ENCODE results near the gene SRSF9. TPM values are rescaled to one million over a fixed set of nuclear protein-coding genes. Genes with fewer than 3 reads are reported as not detected.

SRSF9 gene
- polyA plus RNA-seq, 1 of the 3 experiments (the other 2 are of a cell fraction), result 210 TPM

- H3K27ac ChIP-seq (ENCODE audit: low read depth in 2 of 2, low read length in 1 of 2), result no peak overlapping the region
- H3K4me1 ChIP-seq (ENCODE audit: control insufficient read depth in 1 of 2, insufficient read depth in 2 of 2, low read depth in 1 of 2, low read length in 1 of 2), result peaks cover 0 to 10% of the 10 kb centered on the region in 2 experiments; a peak in 1 of 4 replicates
- H2AFZ ChIP-seq (ENCODE audit: low read depth), result no peak overlapping the region
- H3K79me2 ChIP-seq (ENCODE audit: insufficient read depth), result peaks cover 48% of the 10 kb centered on the region
- no peaks in the 10 kb centered on the region for H3K36me3 ChIP-seq (replicated peaks in 1 of 2; ENCODE audit: control insufficient read depth in 1 of 2, insufficient read depth in 2 of 2, low read length in 1 of 2)
- no peaks in the 10 kb centered on the region for H3K27me3 ChIP-seq (ENCODE audit: insufficient read depth)
- no peaks in the 10 kb centered on the region for H3K9me2 ChIP-seq
- no peak overlapping the region for H3K9ac ChIP-seq
- H4K20me1 ChIP-seq (ENCODE audit: insufficient read depth), result peaks cover 15% of the 10 kb centered on the region
- DNase-seq, result no peak
- ChIA-PET POLR2A (no interaction called here), CTCF (interaction anchor here (0.7 to 1.1 kb wide), 2 partner anchors 35 to 43 kb away, joined by 3 read pairs; partner anchors contain the start of gene COX6A1)
- no peak overlapping the region for H3K4me3 ChIP-seq (ENCODE audit: low read depth in 2 of 2, low read length in 1 of 2)
- no peak overlapping the region for H3K4me2 ChIP-seq
- H3F3A ChIP-seq (replicated peaks; ENCODE audit: insufficient read depth), result peaks cover 20% of the 10 kb centered on the region
- H3K9me3 ChIP-seq, result no peaks in the 10 kb centered on the region
- TF ChIP-seq, protein P1, sequence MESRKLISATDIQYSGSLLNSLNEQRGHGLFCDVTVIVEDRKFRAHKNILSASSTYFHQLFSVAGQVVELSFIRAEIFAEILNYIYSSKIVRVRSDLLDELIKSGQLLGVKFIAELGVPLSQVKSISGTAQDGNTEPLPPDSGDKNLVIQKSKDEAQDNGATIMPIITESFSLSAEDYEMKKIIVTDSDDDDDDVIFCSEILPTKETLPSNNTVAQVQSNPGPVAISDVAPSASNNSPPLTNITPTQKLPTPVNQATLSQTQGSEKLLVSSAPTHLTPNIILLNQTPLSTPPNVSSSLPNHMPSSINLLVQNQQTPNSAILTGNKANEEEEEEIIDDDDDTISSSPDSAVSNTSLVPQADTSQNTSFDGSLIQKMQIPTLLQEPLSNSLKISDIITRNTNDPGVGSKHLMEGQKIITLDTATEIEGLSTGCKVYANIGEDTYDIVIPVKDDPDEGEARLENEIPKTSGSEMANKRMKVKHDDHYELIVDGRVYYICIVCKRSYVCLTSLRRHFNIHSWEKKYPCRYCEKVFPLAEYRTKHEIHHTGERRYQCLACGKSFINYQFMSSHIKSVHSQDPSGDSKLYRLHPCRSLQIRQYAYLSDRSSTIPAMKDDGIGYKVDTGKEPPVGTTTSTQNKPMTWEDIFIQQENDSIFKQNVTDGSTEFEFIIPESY (IDR thresholded peaks at IDR 0.05; ENCODE audit: borderline replicate concordance, low read depth), result no peak
- TF ChIP-seq, protein P2, sequence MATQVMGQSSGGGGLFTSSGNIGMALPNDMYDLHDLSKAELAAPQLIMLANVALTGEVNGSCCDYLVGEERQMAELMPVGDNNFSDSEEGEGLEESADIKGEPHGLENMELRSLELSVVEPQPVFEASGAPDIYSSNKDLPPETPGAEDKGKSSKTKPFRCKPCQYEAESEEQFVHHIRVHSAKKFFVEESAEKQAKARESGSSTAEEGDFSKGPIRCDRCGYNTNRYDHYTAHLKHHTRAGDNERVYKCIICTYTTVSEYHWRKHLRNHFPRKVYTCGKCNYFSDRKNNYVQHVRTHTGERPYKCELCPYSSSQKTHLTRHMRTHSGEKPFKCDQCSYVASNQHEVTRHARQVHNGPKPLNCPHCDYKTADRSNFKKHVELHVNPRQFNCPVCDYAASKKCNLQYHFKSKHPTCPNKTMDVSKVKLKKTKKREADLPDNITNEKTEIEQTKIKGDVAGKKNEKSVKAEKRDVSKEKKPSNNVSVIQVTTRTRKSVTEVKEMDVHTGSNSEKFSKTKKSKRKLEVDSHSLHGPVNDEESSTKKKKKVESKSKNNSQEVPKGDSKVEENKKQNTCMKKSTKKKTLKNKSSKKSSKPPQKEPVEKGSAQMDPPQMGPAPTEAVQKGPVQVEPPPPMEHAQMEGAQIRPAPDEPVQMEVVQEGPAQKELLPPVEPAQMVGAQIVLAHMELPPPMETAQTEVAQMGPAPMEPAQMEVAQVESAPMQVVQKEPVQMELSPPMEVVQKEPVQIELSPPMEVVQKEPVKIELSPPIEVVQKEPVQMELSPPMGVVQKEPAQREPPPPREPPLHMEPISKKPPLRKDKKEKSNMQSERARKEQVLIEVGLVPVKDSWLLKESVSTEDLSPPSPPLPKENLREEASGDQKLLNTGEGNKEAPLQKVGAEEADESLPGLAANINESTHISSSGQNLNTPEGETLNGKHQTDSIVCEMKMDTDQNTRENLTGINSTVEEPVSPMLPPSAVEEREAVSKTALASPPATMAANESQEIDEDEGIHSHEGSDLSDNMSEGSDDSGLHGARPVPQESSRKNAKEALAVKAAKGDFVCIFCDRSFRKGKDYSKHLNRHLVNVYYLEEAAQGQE (IDR thresholded peaks at IDR 0.05; ENCODE audit: low read depth, low read length), result no peak
- TF ChIP-seq MXI1 (IDR thresholded peaks at IDR 0.05; ENCODE audit: low read depth, low read length) (no peak), CHD2 (IDR thresholded peaks at IDR 0.05; ENCODE audit: low read length, partially characterized antibody) (no peak)
Measured at GRCh38 chr12:120472521-120472920, 3.0 kb upstream of the SRSF9 start.

DNA sequence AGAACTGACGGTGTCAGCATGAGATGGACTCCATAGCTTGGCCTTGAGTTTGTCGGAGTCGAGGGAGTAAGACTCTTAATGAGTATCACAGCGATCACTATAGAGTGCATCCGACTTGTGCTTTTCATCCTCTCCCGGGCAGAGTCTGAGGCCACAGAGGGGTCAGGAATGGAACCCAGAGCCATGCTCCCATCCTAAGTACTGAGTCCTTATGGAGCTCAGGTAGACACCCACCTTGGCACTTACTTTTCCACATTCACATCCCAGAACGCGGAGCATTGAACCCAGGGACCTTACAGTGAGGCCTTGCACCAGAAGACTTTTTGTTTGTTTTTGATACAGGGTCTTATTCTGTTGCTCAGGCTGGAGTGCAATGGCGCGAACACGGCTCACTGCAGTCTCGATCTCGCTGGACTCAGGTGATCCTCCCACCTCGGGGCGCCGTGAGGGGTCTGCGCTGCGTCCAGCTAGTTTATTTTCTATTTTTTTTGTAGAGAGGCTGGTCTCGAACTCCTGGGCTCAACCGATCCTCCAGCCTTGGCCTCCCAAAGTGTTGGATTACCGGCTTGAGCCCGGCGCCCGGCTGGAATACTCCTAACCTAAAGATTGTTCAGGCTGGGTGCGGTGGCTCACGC is 719 bp upstream of the SRSF9 start:
- Histone ChIP-seq H4K20me1 (ENCODE audit: insufficient read depth) (peaks cover 38% of the 10 kb centered on the region), H3K9me3 (no peaks in the 10 kb centered on the region), H3F3A (replicated peaks; ENCODE audit: insufficient read depth) (peaks cover 22% of the 10 kb centered on the region), H3K79me2 (ENCODE audit: insufficient read depth) (peaks cover 70% of the 10 kb centered on the region), H3K27me3 (ENCODE audit: insufficient read depth) (no peaks in the 10 kb centered on the region), H3K9me2 (no peaks in the 10 kb centered on the region), H3K4me1 (ENCODE audit: control insufficient read depth in 1 of 2, insufficient read depth in 2 of 2, low read depth in 1 of 2, low read length in 1 of 2) (peaks cover 0 to 8% of the 10 kb centered on the region in 2 experiments; a peak in 1 of 4 replicates), H3K36me3 (replicated peaks in 1 of 2; ENCODE audit: control insufficient read depth in 1 of 2, insufficient read depth in 2 of 2, low read length in 1 of 2) (peaks cover 6 to 11% of the 10 kb centered on the region in 2 experiments), H3K27ac (ENCODE audit: low read depth in 2 of 2, low read length in 1 of 2) (peak overlapping the region in 1 of 2 experiments; percentile 33; a peak in 2 of 4 replicates), H3K4me3 (ENCODE audit: low read depth in 2 of 2, low read length in 1 of 2) (peak overlapping the region; percentile 78 to 88), H3K4me2 (peak overlapping the region; percentile 88), H3K9ac (peak overlapping the region; percentile 87; the same call in 1 of the 2 replicates), H2AFZ (ENCODE audit: low read depth) (peak overlapping the region; percentile 93)
- CTCF ChIA-PET, result interaction anchor here (0.6 to 5.3 kb wide), 15 partner anchors 9 to 168 kb away, joined by 3 to 52 read pairs (median 5); partner anchors contain the start of genes COX6A1, DYNLL1, RNF10 and SIRT4
- no peak for DNase-seq
- no peak for TF ChIP-seq SMC3 (IDR thresholded peaks at IDR 0.05; ENCODE audit: low read depth, low read length)
- POLR2A ChIA-PET, result interaction anchor here (0.5 to 1.8 kb wide), 3 partner anchors 26 to 59 kb away, joined by 3 to 4 read pairs (median 4); partner anchors contain the start of gene COQ5
- 76% methylated on average over 21 of the region's 26 CpGs for WGBS (ENCODE audit: low lambda C conversion rate)
